GM18907 (cell line): ENCODE results near the gene CNPY4.
"Not testable (repeated sequence)": the region's sequence is repeated elsewhere in the genome, so short reads cannot be mapped to it uniquely, and the experiment has no call there.

ENCODE experiments used
- ATAC-seq: cut with Tn5 transposase; IDR thresholded peaks from one replicate; pipeline ENCODE4 v1.9.1; 2021; ENCODE audit warnings: mild to moderate bottlenecking, moderate library complexity; ENCODE audit not compliant: unreplicated experiment

CNPY4 gene

DNA sequence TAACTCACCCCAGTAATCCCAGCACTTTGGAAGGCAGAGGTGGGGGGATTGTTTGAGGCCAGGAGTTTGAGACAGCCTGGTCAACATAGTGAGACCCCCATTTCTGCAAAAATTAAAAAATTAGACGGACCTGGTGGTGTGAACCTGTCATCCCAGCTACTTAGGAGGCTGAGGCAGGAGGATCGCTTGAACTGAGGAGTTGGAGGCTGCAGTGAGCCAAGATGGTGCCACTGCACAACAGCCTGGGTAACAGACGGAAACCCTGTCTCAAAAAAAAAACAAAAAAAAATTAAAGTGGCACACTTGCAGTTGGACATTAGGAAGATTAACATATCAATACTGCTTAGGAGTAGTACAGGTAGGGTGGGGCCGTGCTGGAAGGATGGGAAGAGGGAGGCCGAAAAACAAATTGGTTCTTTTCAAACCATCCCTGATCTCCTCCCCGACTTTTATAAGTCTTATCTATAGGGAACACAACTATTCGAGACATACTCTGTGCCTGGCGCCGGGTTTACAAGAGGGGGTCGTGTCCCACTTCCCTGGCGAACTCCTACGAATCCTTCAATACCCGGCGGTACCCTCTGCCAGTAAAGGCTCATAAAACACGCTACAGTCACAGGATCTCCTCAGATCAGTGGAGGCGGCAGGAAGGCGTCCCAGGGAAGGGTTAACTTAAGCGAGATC is 904 bp upstream of the CNPY4 start:
- ATAC-seq, result no peak

- ATAC-seq, result peak; percentile 33
Measured at GRCh38 chr7:100119970-100120732, 717 bp downstream of the CNPY4 start.

DNA sequence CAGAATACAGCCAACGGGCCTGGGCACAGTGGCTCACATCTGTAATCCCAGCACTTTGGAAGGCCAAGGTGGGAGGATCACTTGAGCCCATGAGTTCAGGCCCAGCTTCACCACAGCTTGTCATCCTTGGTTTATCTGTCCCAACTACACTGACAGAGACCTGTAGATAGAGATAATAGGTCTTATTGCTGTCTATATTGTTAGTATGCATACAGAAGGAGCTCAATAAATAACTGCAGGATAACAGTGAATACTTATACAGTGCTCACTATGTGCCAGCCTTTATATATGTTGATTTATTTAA is 1.3 kb downstream of the CNPY4 start:
- no peak for ATAC-seq

- no peak for ATAC-seq
Measured at GRCh38 chr7:100122067-100122466, 2.6 kb downstream of the CNPY4 start.

DNA sequence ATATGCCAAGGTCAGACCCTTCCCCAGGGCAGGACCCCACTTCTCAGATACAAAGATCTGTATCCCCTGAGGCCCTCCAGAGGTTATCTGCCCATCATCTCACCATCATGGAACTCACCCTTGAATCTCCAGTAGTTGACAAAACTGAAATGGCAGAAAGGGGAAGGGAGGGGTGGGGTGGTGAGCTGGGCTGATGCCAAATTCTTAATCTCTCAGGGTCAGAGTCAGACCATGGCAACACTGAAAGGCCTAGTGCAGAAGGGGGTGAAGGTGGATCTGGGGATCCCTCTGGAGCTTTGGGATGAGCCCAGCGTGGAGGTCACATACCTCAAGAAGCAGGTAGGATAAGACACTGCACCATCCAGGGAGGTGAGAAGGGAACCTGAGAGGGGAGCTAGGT is 3.1 kb downstream of the CNPY4 start:
- no peak for ATAC-seq

DNA sequence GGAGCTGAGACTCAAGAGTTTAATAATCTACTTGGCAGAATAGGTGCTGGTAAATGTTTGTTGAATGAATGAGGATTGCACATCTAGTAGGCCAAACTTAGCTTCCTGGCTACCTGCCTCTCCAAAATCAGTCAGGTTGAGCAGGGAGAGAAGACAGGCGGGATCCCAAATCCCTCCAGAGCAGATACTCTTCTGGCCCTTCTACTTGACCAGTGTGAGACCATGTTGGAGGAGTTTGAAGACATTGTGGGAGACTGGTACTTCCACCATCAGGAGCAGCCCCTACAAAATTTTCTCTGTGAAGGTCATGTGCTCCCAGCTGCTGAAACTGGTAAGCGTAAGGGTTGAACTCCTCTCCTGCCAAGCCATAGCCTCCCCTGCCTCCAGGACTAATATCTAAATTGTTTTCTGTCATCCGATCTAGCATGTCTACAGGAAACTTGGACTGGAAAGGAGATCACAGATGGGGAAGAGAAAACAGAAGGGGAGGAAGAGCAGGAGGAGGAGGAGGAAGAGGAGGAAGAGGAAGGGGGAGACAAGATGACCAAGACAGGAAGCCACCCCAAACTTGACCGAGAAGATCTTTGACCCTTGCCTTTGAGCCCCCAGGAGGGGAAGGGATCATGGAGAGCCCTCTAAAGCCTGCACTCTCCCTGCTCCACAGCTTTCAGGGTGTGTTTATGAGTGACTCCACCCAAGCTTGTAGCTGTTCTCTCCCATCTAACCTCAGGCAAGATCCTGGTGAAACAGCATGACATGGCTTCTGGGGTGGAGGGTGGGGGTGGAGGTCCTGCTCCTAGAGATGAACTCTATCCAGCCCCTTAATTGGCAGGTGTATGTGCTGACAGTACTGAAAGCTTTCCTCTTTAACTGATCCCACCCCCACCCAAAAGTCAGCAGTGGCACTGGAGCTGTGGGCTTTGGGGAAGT is 5.1 kb downstream of the CNPY4 start:
- ATAC-seq, result no peak

DNA sequence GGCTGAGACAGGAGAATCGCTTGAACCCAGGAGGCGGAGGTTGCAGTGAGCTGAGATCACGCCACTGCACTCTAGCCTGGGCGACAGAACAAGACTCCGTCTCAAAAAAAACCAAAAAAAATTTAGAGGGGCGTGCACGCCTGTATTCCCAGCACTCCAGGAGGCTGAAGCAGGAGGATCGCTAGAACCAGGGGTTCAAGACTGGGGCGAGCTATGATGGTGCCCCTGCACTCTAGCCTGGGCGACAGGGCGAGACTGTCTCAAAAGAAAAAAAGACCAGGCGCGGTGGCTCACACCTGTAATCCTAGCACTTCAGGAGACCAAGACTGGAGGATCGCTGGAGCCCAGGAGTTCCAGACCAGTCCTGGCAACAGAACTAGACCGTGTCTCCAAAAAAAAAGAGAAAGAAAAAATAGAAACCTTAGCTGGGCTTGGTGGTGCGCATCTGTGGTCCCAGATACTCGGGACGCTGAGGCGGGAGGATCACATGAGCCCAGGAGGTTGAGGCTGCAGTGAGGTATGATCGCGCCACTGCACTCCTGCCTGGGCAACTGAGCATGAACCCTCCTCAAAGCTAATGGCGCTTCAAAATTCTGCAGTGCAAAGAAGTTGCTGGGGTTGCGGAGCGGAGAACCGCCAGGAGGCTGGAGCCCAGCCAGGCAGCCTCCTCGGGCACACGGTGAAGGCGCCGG is 7.0 kb downstream of the CNPY4 start:
- ATAC-seq, result peak; percentile 28

DNA sequence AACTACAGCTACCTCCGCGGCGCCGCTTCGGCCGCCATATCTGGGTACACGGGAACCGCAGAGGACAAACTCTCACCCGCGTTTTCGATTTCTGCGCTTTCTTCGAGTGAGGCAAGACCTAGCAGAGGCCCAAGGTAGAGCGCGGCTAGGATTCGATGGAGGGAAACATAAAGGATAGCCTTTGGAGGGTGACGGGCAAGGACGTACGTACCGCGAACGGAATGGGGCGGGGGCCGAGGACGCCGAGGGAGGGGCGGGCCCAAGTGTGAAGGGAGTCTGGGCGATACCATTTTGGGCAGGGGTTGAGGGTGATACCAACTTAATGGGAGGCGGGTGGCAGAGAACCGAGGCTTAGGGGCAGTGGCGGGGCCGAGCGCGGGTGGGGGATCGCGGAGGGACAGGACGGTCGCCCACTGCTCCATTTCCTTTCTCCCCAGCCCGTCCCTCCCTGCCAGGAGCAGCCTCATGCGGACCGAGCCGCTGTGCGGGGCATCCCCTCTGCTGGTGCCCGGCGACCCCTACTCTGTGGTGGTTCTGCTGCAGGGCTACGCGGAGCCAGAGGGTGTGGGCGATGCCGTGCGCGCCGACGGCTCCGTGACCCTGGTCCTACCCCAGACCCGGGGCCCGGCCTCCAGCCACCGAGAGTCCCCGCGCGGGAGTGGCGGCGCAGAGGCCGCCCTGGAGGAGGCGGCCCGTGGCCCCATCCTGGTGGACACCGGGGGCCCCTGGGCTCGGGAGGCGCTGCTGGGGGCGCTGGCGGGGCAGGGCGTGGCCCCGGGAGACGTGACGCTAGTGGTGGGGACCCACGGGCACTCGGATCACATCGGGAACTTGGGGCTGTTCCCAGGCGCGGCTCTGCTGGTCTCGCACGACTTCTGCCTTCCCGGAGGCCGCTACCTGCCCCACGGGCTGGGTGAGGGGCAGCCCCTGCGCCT is 7.8 kb downstream of the CNPY4 start, which contains the start of gene MBLAC1:
Gene MBLAC1, plus strand, starts transcription at position 37 of the 935 bp plus-strand sequence. Its CDS starts 429 bp downstream, at position 466.
- ATAC-seq, result peak; percentile 69

- no peak for ATAC-seq
Measured at GRCh38 chr7:100127866-100128636, 8.6 kb downstream of the CNPY4 start.

GRCh38 chr7:100128637-100128963 is 9.2 kb downstream of the CNPY4 start:
- no peak for ATAC-seq

DNA sequence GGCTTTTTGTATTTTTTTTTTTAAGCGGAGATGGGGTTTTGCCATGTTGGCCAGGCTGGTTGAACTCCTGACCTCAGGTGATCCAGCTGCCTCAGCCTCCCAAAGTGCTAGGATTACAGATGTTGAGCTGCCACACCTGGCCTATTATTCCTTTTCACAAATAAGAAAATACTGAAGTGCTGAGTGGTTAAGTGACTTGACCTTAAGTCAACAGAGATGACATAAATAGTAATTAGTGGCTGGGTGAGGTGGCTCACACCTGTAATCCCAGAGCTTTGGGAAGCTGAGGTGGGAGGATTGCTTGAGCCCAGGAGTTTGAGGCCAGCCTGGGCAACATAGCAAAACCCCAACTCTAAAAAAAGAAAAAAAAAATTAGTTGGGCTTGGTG is 10.8 kb downstream of the CNPY4 start:
- not testable (repeated sequence) for ATAC-seq

DNA sequence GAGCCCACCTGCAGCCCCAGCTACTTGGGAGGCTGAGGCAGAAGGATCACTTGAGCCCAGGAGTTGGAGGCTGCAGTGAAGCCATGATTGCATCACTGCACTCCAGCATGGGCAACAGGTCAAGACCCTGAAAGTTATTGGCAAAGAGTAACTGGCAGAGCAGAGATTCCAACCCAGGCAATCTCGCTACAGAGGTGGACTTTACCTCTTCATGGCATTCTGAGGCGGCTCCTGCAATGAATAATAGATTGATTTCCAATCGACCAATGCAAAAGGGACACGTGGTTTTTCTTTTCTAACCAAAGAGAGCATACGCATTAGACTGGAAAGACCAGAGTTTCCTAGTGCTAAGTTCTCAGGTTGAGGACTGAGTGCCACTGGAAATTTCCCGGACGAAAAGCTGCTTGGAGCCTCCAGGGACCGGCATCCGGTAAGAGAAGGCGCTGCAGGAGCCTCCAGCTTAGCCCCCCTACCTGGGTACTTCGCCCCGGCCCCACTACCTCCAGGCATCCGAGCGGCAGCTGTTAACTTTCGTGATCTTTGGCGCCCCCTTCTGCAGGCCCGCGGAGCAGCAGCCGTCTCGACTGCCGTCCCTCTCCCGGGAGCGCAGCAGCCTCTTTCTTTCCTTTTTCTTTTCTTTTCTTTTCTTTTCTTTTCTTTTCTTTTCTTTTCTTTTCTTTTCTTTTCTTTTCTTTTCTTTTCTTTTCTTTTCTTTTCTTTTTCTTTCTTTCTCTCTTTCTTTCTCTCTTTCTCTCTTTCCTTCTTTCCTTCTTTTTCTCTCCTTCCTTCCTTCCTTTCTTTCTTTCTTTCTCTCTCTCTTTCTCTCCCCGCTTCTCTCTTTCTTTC is 11.4 kb downstream of the CNPY4 start:
- no peak for ATAC-seq

DNA sequence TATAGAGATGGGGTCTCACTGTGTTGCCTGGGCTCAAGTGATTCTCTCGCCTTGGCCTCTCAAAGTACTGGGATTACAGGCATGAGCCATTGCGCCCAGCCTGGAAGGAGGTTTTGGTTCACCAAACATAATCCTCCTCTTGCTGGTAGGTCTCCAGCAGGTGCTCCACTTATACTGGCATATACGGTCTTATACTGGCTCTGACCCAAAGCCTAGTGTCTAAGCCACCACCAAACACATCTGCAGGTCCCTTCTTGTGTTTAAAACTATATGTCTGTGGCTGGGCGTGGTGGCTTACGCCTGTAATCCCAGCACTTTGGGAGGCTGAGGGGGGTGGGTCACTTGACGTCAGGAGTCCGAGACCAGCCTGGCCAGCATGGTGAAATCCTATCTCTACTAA is 12.7 kb downstream of the CNPY4 start:
- no peak for ATAC-seq

- ATAC-seq, result peak; percentile 75
Measured at GRCh38 chr7:100132697-100133151, 13.3 kb downstream of the CNPY4 start.

- no peak for ATAC-seq
Measured at GRCh38 chr7:100137851-100138760, 18.7 kb downstream of the CNPY4 start.

DNA sequence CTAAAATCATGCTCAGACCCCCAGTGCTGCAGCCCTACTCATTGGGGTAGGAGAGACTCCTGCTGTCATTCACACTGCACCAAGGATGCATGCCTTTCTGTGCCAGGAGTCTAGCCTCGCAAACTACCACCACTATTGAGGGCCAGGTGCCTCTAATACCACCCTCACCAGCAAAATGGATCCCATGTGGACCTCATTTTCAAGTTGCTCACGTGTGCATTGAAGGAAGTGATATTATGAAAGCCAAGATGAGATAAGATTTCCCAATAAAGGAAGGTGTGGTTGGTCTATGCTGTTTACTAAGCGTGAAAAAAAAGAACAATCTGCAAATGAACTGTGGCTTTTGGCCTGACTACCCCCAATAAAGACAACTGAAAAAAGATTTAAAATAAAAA is 22.1 kb downstream of the CNPY4 start:
- ATAC-seq, result no peak

- ATAC-seq, result no peak
Measured at GRCh38 chr7:100142461-100142860, 23.0 kb downstream of the CNPY4 start.
